C4-2B (cell line): ENCODE results near the gene UCKL1.

Experiments
- CTCF ChIP-seq: fragments of 450-650 bp; conservative IDR thresholded peaks from 2 replicates; pipeline ENCODE4 v1.5.1; 2017; ENCODE audit warnings: mild to moderate bottlenecking
- ZFX ChIP-seq: fragments of 450-650 bp; IDR thresholded peaks from 2 replicates; pipeline ENCODE4 v1.6.1; 2017

GRCh38 chr20:63955281-63955826 lies 862 bp downstream of the UCKL1 start:
- TF ChIP-seq CTCF (peak; percentile 53), ZFX (no peak)
